Ovary (tissue), 9 donors: ENCODE results near the gene SDK1. TPM values are rescaled to one million over a fixed set of nuclear protein-coding genes. Genes with fewer than 3 reads are reported as not detected.

Experiments
- DNase-seq, 5 donors: peaks; one replicate each; pipeline ENCODE4 v3.0.0-alpha.2; 2019 to 2020
- H3K27ac ChIP-seq, 2 donors: fragments of 200-600 bp; one replicate each; pipeline versions ENCODE4 v1.5.1 to v1.8.0; 2019 to 2022
- H3K27me3 ChIP-seq: fragments of 200-600 bp; one replicate; pipeline ENCODE4 v1.8.0; 2022
- H3K36me3 ChIP-seq: fragments of 200-600 bp; sonication (generic); one replicate; pipeline ENCODE4 v1.5.1; 2019
- H3K4me1 ChIP-seq: one replicate; pipeline ENCODE4 v1.8.1; 2013; ENCODE audit warnings: mild to moderate bottlenecking, moderate library complexity; ENCODE audit not compliant: insufficient read depth
- H3K4me3 ChIP-seq: fragments of 200-600 bp; sonication (generic); one replicate; pipeline ENCODE4 v1.5.1; 2017
- H3K9me3 ChIP-seq, 2 donors: fragments of 200-600 bp in 1 of 2; sonication (generic) in 1 of 2; one replicate each; pipeline versions ENCODE4 v1.5.1 to v1.8.1; 2013 to 2019; ENCODE audit warnings: mild to moderate bottlenecking in 1 of 2, moderate library complexity in 1 of 2
- CTCF ChIP-seq, 3 donors: fragments of 450-650 bp in 2 of 3; fragments of 200-600 bp in 1 of 3; IDR thresholded peaks; one replicate each; pipeline versions ENCODE4 v1.5.1 to v1.8.0; 2016 to 2022; ENCODE audit warnings: antibody characterized with exemption in 3 of 3, mild to moderate bottlenecking in 1 of 3
- EP300 ChIP-seq: sonication (generic); formaldehyde crosslinking; IDR thresholded peaks from one replicate; pipeline ENCODE4 v1.6.1; 2017; ENCODE audit warnings: antibody characterized with exemption
- POLR2A ChIP-seq: fragments of 450-650 bp; IDR thresholded peaks from one replicate; pipeline ENCODE4 v1.6.1; 2017; ENCODE audit warnings: antibody characterized with exemption, mild to moderate bottlenecking, moderate library complexity
- WGBS, 3 donors: extraction: QIAGEN DNeasy Blood & Tissue Kit in 1 of 3; methylation state at CpG; one replicate each; pipeline versions ENCODE4 v1.1.5 to v1.1.7; 2013 to 2017; 5-methylcytosine and 5-hydroxymethylcytosine counted together
- intact Hi-C, 4 donors: fragments of 100-400 bp; cut with DNase I; formaldehyde crosslinking; loops; one replicate each; pipeline versions ENCODE4 v1.11.0 to v1.15.1; 2022 to 2023
- polyA plus RNA-seq, 2 donors: library from polyadenylated mRNA; stranded (reverse); fragments of 200-250 nt in 1 of 2; fragments of 350-450 nt in 1 of 2; fragmentation: Illumina TruSeq in 1 of 2; extraction: RNeasy Lipid Tissue Mini Kit (QIAGEN cat#74804) in 1 of 2; gene quantifications; one replicate each; pipeline ENCODE4 v1.2.3, GENCODE V29; 2013 to 2014
- total RNA-seq, 7 donors: library from RNA; depleted of rRNA in 2 of 7; stranded (reverse); fragments of >200 nt in 2 of 7; fragmentation: NEBNext Ultra II Directional in 3 of 7; extraction: Animal tissue kit (Norgen Biotek cat#: 25700) in 3 of 7; gene quantifications; one replicate each; pipeline versions ENCODE4 v1.1.0 to v1.2.4, GENCODE V29; 2016 to 2023
- donor health status: DM: no; HTN: no; CAD: no; lungs with moderate emphysema.
- donor health status: DM: no; HTN: no; CAD: no.
- donor health status: Bipolar disorder and iron deficiency.
- donor health status: DM: yes; HTN: yes; CAD: no.
- donor health status: DM: no; HTN: no; CAD: no.
- donor health status: DM: yes; HTN: yes; CAD: no.

The SDK1 gene
- total and polyA plus RNA-seq, 9 donors, result 1.2 to 13.3 (median 4.4) TPM

- Histone ChIP-seq H3K36me3 (no peaks in the 10 kb centered on the region), H3K27ac (no peak overlapping the region), H3K4me3 (no peak overlapping the region), H3K27me3 (no peaks in the 10 kb centered on the region), H3K9me3 (no peaks in the 10 kb centered on the region), H3K4me1 (no peaks in the 10 kb centered on the region)
- no peak for TF ChIP-seq CTCF (IDR thresholded peaks at IDR 0.05)
- no peak for TF ChIP-seq POLR2A
- no peak for TF ChIP-seq EP300
- intact Hi-C loops, result no loop called here
- DNase-seq, result no peak
- WGBS, 3 donors, result 89 to 94% (median 93%) methylated on average over 7 of the region's 7 CpGs
Observed at GRCh38 chr7:3909128-3909527, 608.1 kb downstream of the SDK1 start.

DNA sequence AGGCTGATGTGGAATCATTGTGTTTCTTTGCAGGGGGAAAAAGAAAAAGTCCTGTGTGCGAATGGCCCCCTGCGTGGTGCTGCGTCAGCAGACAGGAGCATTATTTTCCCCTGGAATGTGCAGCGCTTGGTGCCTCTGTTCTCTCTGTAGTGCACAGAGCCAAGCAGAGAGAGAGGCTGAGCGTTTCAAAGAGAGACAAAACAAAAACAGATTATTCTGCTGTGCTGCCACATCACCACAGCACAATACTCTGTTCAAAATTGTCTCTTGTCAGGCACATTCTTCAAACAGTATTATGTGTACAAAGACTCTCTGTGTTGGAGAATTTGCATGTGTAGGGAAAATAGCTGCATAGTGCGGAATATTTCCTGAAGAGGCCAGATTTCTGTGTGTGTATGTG, 609.0 kb downstream of the SDK1 start:
- H3K9me3 ChIP-seq, result no peaks in the 10 kb centered on the region
- no peak for TF ChIP-seq POLR2A
- no peak overlapping the region for H3K4me3 ChIP-seq
- no peaks in the 10 kb centered on the region for H3K27me3 ChIP-seq
- H3K27ac ChIP-seq, result no peak overlapping the region
- no peaks in the 10 kb centered on the region for H3K36me3 ChIP-seq
- H3K4me1 ChIP-seq, result no peaks in the 10 kb centered on the region
- WGBS, 3 donors, result 79 to 80% (median 80%) methylated on average over 6 of the region's 6 CpGs
- intact Hi-C loops, result no loop called here
- no peak for DNase-seq

DNA sequence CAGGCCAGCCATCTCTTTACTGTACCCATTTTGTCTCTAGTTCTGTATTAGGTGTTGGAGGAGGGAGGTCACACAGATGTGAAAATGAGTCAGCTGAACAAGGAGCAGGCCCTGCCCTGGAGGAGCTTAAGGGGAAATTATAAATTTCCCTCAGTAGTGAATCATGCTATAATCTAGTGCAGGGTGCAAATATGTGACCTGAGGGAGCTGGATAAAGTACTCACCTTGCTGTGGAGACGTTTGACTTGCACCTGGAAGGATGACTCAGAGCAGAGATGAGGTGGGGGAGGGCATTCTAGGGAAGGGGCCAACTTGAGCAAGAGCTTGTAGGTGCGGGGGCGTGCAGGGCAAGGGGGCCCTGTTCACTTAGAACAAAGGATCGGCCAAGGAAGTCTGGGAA, 610.6 kb downstream of the SDK1 start:
- DNase-seq, result no peak
- intact Hi-C loops, result no loop called here

GRCh38 chr7:3912291-3912690, 611.2 kb downstream of the SDK1 start:
- H3K4me3 ChIP-seq, result no peak overlapping the region
- H3K27me3 ChIP-seq, result no peaks in the 10 kb centered on the region
- TF ChIP-seq EP300 (no peak), CTCF (IDR thresholded peaks at IDR 0.05) (no peak), POLR2A (no peak)
- H3K36me3 ChIP-seq, result no peaks in the 10 kb centered on the region
- H3K4me1 ChIP-seq, result no peaks in the 10 kb centered on the region
- intact Hi-C loops, result no loop called here
- no peak overlapping the region for H3K27ac ChIP-seq
- no peaks in the 10 kb centered on the region for H3K9me3 ChIP-seq
- no peak for DNase-seq
- WGBS, 3 donors, result 77 to 84% (median 80%) methylated on average over 7 of the region's 7 CpGs

More for the DNA sequence above, 610.6 kb downstream of the SDK1 start:
- 48 to 59% (median 56%) methylated on average over 4 of the region's 4 CpGs for WGBS, 3 donors
- no peaks in the 10 kb centered on the region for H3K4me1 ChIP-seq
- no peak overlapping the region for H3K27ac ChIP-seq
- no peaks in the 10 kb centered on the region for H3K9me3 ChIP-seq
- H3K27me3 ChIP-seq, result no peaks in the 10 kb centered on the region
- TF ChIP-seq POLR2A (no peak), EP300 (no peak), CTCF (IDR thresholded peaks at IDR 0.05) (no peak)
- no peak overlapping the region for H3K4me3 ChIP-seq
- no peaks in the 10 kb centered on the region for H3K36me3 ChIP-seq

DNA sequence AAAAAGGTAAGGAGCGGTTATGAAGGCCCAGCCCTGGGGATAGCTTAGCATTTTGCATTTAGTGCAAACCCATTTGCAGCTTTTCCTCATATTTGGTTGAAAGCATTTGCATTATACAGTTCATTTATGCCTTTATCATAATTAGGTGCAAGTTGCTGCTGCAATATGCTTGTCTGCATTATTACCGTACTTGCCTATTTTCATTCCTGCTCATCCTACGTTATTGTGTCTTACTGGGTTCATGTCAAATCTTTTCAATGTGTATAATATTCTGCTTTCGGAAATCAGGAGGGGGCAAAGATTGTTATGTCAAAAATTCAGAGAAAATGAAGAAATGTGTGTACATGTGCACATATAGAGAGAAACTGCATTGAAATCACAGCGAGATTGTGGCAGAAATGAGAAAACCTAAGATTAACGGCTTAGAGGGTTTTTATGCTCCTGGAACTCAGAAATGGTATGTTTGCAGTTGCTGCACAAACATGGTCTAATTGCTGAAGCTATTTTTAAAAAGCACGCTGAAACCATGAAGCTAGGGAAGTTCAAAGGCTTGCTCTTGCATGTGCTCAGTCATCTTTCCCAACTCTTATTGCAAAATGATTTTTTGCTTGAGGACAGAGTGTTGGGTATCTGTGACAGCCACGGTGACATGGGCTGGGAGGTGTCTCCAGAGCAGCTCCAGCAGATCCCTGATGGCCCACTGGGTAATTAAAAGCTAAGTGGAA, 613.2 kb downstream of the SDK1 start:
- Histone ChIP-seq H3K27ac (no peak overlapping the region), H3K27me3 (no peaks in the 10 kb centered on the region), H3K9me3 (no peaks in the 10 kb centered on the region), H3K36me3 (no peaks in the 10 kb centered on the region), H3K4me1 (no peaks in the 10 kb centered on the region), H3K4me3 (no peak overlapping the region)
- WGBS, 3 donors, result 72 to 82% (median 75%) methylated on average over 8 of the region's 8 CpGs
- DNase-seq, result no peak
- TF ChIP-seq POLR2A (no peak), CTCF (IDR thresholded peaks at IDR 0.05) (no peak), EP300 (no peak)
- intact Hi-C loops, result no loop called here
